ENCODE results near the gene MEX3C. TPM values are rescaled to one million over a fixed set of nuclear protein-coding genes. Genes with fewer than 3 reads are reported as not detected.

MEX3C gene
- total and polyA plus RNA-seq, 2 experiments from 2014 or later, result 28.8 to 109 TPM

- Mint-ChIP-seq H3K9me3 (peaks cover 11% of the 10 kb centered on the region; the same call in 2 of the 3 replicates), H3K4me3 (no peak overlapping the region), H3K27ac (no peak overlapping the region), H3K36me3 (ENCODE audit: low read depth) (no peaks in the 10 kb centered on the region; the same call in 2 of the 3 replicates), H3K4me1 (peaks cover 10% of the 10 kb centered on the region), H3K27me3 (ENCODE audit: insufficient read depth, low read depth, poor library complexity) (peaks cover 10% of the 10 kb centered on the region)
- H3K79me2 ChIP-seq (replicated peaks; ENCODE audit: insufficient read depth), result no peaks in the 10 kb centered on the region
- no peaks in the 10 kb centered on the region for H3K36me3 ChIP-seq (ENCODE audit: insufficient read depth)
- no peak for ATAC-seq
- no peak overlapping the region for H3K27ac ChIP-seq (ENCODE audit: low read depth)
- H3K9me2 ChIP-seq (ENCODE audit: insufficient read depth), result no peaks in the 10 kb centered on the region
- no peak overlapping the region for H3K4me2 ChIP-seq
- H3K4me3 ChIP-seq, result no peak overlapping the region
- no peaks in the 10 kb centered on the region for H3K4me1 ChIP-seq (ENCODE audit: insufficient read depth)
- no peaks in the 10 kb centered on the region for H4K20me1 ChIP-seq (replicated peaks; ENCODE audit: insufficient read depth)
- no peak overlapping the region for H2AFZ ChIP-seq
- DNase-seq (ENCODE audit: low spot score), result no peak
- no peak for TF ChIP-seq EZH2phosphoT487 (IDR thresholded peaks at IDR 0.05; ENCODE audit: unreplicated experiment)
- TF ChIP-seq ZNF462 (CRISPR knock-in tag; IDR thresholded peaks at IDR 0.05), result no peak
- no peak for TF ChIP-seq ZNF114 (CRISPR knock-in tag; IDR thresholded peaks at IDR 0.05)
- TF ChIP-seq REST (IDR thresholded peaks at IDR 0.05; ENCODE audit: unreplicated experiment), result no peak
- TF ChIP-seq CREB1 (CRISPR knock-in tag; IDR thresholded peaks at IDR 0.05; ENCODE audit: low read depth), result no peak
- no peak for TF ChIP-seq NANOG (IDR thresholded peaks at IDR 0.05; ENCODE audit: borderline replicate concordance)
- TF ChIP-seq ZNF331 (CRISPR knock-in tag; IDR thresholded peaks at IDR 0.05; ENCODE audit: low read depth), result no peak
- TF ChIP-seq STAT1 (IDR thresholded peaks at IDR 0.05; ENCODE audit: unreplicated experiment), result no peak
- TF ChIP-seq ETS1 (IDR thresholded peaks at IDR 0.05), result no peak
- H3K27me3 ChIP-seq (ENCODE audit: insufficient read depth), result no peaks in the 10 kb centered on the region
- H3F3A ChIP-seq (replicated peaks; ENCODE audit: low read depth), result peaks cover 9% of the 10 kb centered on the region; the same call in 1 of the 2 replicates
Measured at GRCh38 chr18:51134721-51135120, 62.8 kb downstream of the MEX3C start.
